Parathyroid adenoma (tissue), 2 donors: Measurements from ENCODE around the gene LAMTOR3.

ENCODE experiments used
- H2AFZ ChIP-seq: fragments of 300-600 bp; sonication (generic); one replicate; pipeline ENCODE4 v1.7.0; 2017; ENCODE audit warnings: antibody characterized with exemption, mild to moderate bottlenecking
- H3K27ac ChIP-seq: fragments of 300-600 bp; sonication (generic); one replicate; pipeline ENCODE4 v1.7.0; 2017
- H3K27me3 ChIP-seq: fragments of 300-600 bp; sonication (generic); one replicate; pipeline ENCODE4 v1.7.0; 2017; ENCODE audit warnings: low read length; ENCODE audit not compliant: control insufficient read depth, insufficient read depth
- H3K36me3 ChIP-seq: fragments of 300-600 bp; sonication (generic); one replicate; pipeline ENCODE4 v1.7.0; 2017; ENCODE audit warnings: low read length; ENCODE audit not compliant: control insufficient read depth, insufficient read depth
- H3K4me1 ChIP-seq: fragments of 300-600 bp; sonication (generic); one replicate; pipeline ENCODE4 v1.7.0; 2017; ENCODE audit warnings: control low read depth
- H3K4me2 ChIP-seq: fragments of 300-600 bp; sonication (generic); one replicate; pipeline ENCODE4 v1.7.0; 2017; ENCODE audit warnings: low read length
- H3K4me3 ChIP-seq: fragments of 300-600 bp; sonication (generic); one replicate; pipeline ENCODE4 v1.7.0; 2017; ENCODE audit warnings: low read depth, low read length
- H3K79me2 ChIP-seq: fragments of 300-600 bp; sonication (generic); one replicate; pipeline ENCODE4 v1.7.0; 2017; ENCODE audit warnings: control low read depth
- H3K9ac ChIP-seq: fragments of 300-600 bp; sonication (generic); one replicate; pipeline ENCODE4 v1.7.0; 2017; ENCODE audit warnings: mild to moderate bottlenecking
- H3K9me3 ChIP-seq: fragments of 300-600 bp; sonication (generic); one replicate; pipeline ENCODE4 v1.7.0; 2017; ENCODE audit warnings: low read length; ENCODE audit not compliant: control insufficient read depth
- TF ChIP-seq, protein P1 (sequence below): fragments of 300-600 bp; sonication (generic); IDR thresholded peaks from one replicate; pipeline ENCODE4 v1.7.0; 2017; ENCODE audit warnings: antibody characterized with exemption, mild to moderate bottlenecking
- donor health status: primary hyperparathyroidism.

LAMTOR3 gene

GRCh38 chr4:99921174-99921573 lies 26.9 kb upstream of the LAMTOR3 start:
- Histone ChIP-seq H3K9ac (no peak overlapping the region), H3K4me2 (no peak overlapping the region), H2AFZ (no peak overlapping the region), H3K27me3 (no peaks in the 10 kb centered on the region), H3K4me1 (no peaks in the 10 kb centered on the region), H3K27ac (no peak overlapping the region), H3K36me3 (no peaks in the 10 kb centered on the region), H3K4me3 (no peak overlapping the region), H3K9me3 (no peaks in the 10 kb centered on the region), H3K79me2 (peaks cover 5% of the 10 kb centered on the region)
- TF ChIP-seq, protein P1, sequence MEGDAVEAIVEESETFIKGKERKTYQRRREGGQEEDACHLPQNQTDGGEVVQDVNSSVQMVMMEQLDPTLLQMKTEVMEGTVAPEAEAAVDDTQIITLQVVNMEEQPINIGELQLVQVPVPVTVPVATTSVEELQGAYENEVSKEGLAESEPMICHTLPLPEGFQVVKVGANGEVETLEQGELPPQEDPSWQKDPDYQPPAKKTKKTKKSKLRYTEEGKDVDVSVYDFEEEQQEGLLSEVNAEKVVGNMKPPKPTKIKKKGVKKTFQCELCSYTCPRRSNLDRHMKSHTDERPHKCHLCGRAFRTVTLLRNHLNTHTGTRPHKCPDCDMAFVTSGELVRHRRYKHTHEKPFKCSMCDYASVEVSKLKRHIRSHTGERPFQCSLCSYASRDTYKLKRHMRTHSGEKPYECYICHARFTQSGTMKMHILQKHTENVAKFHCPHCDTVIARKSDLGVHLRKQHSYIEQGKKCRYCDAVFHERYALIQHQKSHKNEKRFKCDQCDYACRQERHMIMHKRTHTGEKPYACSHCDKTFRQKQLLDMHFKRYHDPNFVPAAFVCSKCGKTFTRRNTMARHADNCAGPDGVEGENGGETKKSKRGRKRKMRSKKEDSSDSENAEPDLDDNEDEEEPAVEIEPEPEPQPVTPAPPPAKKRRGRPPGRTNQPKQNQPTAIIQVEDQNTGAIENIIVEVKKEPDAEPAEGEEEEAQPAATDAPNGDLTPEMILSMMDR, result no peak

DNA sequence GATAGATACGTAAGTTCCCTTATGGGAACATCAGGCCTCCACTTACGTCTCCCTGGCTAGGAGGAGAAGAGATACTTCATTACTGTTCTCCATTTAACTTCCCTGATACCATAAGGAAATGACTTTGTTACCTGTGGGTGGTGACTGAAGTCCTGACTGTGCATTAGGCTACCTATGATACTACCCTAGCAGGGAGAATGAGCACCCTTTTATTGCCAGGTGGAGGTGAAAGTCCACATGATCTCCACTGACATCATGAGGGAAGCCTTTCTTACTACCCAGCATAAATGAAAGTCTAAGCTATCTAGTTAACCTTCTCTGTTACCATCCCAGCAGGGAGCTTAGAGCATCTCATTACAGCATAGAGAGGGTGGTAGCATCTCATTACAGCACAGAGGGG lies 24.4 kb upstream of the LAMTOR3 start:
- H3K4me1 ChIP-seq, result no peaks in the 10 kb centered on the region
- TF ChIP-seq, protein P1, result no peak
- no peak overlapping the region for H3K27ac ChIP-seq
- H3K79me2 ChIP-seq, result peaks cover 2% of the 10 kb centered on the region
- H3K36me3 ChIP-seq, result no peaks in the 10 kb centered on the region
- H2AFZ ChIP-seq, result no peak overlapping the region
- H3K9ac ChIP-seq, result no peak overlapping the region
- H3K9me3 ChIP-seq, result no peaks in the 10 kb centered on the region
- no peak overlapping the region for H3K4me2 ChIP-seq
- H3K4me3 ChIP-seq, result no peak overlapping the region
- no peaks in the 10 kb centered on the region for H3K27me3 ChIP-seq

DNA sequence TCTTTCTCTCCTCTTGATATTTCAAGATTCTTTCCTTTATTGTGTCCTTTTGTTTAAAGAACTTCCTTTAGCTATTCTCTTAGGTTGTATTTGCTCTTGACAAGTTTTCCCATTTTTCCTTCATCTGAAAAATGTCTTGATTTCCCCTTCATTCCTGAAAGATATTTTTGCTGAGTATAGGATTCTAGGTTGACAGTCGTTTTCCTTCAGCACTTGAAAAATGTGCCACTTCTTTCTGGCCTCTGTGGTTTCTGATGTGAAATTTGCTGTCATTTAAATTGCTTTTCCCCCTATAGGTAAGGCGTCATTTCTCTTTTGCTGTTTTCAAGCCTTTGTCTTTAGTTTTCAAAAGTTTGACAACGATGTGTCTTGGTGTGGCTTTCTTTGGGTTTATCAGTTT lies 23.3 kb upstream of the LAMTOR3 start:
- Histone ChIP-seq H3K4me3 (no peak overlapping the region), H3K9ac (no peak overlapping the region), H3K4me1 (no peaks in the 10 kb centered on the region), H3K79me2 (peaks cover 2% of the 10 kb centered on the region), H3K36me3 (no peaks in the 10 kb centered on the region), H3K9me3 (no peaks in the 10 kb centered on the region), H3K27ac (no peak overlapping the region), H3K27me3 (no peaks in the 10 kb centered on the region), H3K4me2 (no peak overlapping the region), H2AFZ (no peak overlapping the region)
- TF ChIP-seq, protein P1, result no peak

DNA sequence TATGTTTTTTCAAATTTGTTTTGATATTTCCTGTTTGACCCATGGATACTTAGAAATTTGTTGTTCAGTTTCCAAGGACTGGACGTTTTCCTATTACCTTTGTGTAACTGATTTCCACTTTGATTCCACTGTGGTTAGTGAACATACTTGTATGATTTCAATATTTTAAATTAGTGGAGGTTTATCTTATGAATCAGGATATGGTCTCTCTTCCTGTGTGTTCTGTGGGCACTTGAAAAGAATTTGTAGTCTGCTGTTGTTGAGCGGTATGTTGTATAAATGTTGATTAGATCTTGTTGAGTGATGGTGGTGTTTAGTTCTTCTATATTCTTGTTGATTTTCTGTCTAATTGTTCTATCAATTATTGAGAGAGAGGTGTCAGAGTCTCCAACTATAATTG lies 21.2 kb upstream of the LAMTOR3 start:
- H3K4me3 ChIP-seq, result no peak overlapping the region
- no peaks in the 10 kb centered on the region for H3K36me3 ChIP-seq
- peaks cover 2% of the 10 kb centered on the region for H3K79me2 ChIP-seq
- no peak overlapping the region for H3K27ac ChIP-seq
- TF ChIP-seq, protein P1, result no peak
- H3K9ac ChIP-seq, result no peak overlapping the region
- no peaks in the 10 kb centered on the region for H3K4me1 ChIP-seq
- no peak overlapping the region for H2AFZ ChIP-seq
- no peak overlapping the region for H3K4me2 ChIP-seq
- no peaks in the 10 kb centered on the region for H3K9me3 ChIP-seq
- no peaks in the 10 kb centered on the region for H3K27me3 ChIP-seq

GRCh38 chr4:99894998-99895397 lies 771 bp upstream of the LAMTOR3 start:
- TF ChIP-seq, protein P1, result no peak
- Histone ChIP-seq H3K4me1 (no peaks in the 10 kb centered on the region), H3K27ac (no peak overlapping the region), H3K79me2 (peaks cover 4% of the 10 kb centered on the region), H3K27me3 (no peaks in the 10 kb centered on the region), H3K9me3 (no peaks in the 10 kb centered on the region), H2AFZ (peak overlapping the region; percentile 81), H3K9ac (no peak overlapping the region), H3K4me2 (peak overlapping the region; percentile 86), H3K36me3 (no peaks in the 10 kb centered on the region), H3K4me3 (peak overlapping the region; percentile 65)
